ENCODE results near the gene PLCB4.

DNA sequence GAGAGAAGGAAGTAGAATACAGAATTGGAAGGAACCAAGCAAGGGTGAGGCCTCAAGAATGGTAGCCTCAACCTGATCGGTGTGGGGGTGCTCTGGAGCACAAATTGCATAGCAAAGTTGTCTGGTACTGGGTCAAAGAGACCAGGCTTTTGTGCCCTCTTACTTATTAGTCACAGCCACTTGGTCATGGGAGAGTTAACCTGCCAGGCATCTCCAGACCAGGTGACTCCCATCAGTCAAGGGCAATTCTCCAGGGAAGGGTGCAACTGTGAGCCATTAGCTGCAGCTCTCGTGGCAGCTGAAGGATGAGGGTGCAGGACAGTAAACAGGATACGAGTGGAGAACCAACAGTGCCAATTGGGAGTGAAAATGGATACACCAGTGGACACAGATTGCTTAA lies 47.7 kb upstream of the PLCB4 start:
- no peak for TF ChIP-seq POLR2A (IDR thresholded peaks at IDR 0.05)
- TF ChIP-seq, protein P1, sequence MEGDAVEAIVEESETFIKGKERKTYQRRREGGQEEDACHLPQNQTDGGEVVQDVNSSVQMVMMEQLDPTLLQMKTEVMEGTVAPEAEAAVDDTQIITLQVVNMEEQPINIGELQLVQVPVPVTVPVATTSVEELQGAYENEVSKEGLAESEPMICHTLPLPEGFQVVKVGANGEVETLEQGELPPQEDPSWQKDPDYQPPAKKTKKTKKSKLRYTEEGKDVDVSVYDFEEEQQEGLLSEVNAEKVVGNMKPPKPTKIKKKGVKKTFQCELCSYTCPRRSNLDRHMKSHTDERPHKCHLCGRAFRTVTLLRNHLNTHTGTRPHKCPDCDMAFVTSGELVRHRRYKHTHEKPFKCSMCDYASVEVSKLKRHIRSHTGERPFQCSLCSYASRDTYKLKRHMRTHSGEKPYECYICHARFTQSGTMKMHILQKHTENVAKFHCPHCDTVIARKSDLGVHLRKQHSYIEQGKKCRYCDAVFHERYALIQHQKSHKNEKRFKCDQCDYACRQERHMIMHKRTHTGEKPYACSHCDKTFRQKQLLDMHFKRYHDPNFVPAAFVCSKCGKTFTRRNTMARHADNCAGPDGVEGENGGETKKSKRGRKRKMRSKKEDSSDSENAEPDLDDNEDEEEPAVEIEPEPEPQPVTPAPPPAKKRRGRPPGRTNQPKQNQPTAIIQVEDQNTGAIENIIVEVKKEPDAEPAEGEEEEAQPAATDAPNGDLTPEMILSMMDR (IDR thresholded peaks at IDR 0.05), result no peak
- TF ChIP-seq EP300 (IDR thresholded peaks at IDR 0.05), result no peak
- TF ChIP-seq POLR2AphosphoS5 (IDR thresholded peaks at IDR 0.05), result no peak
